NCI-H2196 treated with DMSO at 0.1 percent for 48 hours (cell line): ENCODE data around the gene TBC1D24.
"Not testable (repeated sequence)": the region's sequence is repeated elsewhere in the genome, so short reads cannot be mapped to it uniquely, and the experiment has no call there.

Source experiments
- DNase-seq: peaks from one replicate; lab custom pipeline; 2025; ENCODE audit not compliant: unreplicated experiment; lab: John Stamatoyannopoulos, UW

Gene TBC1D24

GRCh38 chr16:2474877-2475412 is at the start of gene TBC1D24:
TBC1D24 (plus strand) TSS chr16:2475127; CDS start chr16:2496149, 21,022 bp downstream.
- peak; percentile 63 for DNase-seq

DNA sequence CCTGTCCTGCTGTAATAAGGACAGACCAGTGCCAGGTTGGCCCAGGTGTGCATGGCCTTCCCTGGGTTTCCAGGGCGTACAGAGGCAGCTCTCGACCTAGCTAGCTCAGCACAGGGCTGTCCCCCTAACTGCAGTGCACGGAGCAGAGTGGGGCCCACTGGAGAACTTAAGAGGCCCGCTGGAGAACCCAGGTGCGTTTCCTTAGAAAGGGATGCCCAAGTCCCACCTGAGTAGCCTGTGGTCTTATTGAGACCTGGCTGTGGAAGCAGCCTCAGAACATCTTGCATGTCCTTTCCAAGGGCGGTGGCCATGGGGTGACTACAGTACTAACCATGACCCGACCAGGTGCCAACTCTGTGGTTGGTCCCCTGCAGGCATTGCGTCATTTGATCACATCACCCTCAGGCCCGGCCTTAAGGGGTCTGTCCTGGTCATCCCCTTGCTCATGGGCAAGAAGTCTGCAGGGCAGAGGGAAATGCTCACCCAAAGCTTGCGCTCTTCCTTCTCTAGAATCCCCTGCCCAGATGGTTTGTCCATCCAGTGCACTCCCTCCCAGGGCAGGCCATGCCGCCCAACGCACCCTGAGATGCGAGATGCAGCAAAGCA is 49.0 kb upstream of the TBC1D24 start:
- no peak for DNase-seq

DNA sequence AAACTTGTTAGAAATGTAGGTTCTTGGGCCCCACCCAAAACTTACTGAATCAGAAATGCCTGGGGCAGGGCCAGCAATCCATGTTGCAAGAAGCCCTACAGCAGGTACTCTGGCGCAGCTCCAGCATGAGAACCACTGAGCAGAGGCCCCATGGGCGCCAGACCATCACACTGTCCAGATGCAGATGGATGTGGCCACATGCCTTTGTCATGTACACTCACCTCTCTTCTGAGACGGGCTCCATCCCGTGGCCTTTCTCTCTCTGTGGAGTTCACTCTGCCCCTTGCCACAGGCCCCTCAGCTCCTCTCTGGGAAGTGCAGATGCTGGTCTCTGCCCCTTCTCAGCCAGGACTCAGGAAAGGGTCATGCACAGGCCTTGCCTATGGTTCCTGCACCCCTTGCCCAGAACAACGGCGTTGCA is 48.0 kb upstream of the TBC1D24 start:
- DNase-seq: no peak

DNA sequence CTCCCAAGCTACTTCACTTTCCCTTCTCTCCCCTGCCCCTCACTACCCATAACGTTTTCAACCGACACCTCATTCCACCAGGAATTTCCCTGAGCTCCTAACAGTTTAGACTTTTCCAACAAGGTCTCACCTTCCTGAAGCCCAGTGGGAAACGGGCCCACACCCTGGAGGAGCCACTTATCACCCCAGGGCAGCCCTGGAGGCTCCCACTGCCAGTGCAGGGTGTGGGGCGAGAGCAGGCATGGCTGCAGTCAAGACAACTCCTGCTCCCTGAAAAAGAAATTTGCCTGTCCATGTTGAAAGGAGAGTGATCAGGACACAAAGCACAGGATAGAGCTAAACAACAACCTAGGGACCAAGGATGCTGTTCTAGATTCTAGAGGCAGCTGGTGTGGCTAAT is 47.4 kb upstream of the TBC1D24 start:
- no peak for DNase-seq

GRCh38 chr16:2428051-2428783 is 46.7 kb upstream of the TBC1D24 start:
- peak; percentile 17 for DNase-seq

DNA sequence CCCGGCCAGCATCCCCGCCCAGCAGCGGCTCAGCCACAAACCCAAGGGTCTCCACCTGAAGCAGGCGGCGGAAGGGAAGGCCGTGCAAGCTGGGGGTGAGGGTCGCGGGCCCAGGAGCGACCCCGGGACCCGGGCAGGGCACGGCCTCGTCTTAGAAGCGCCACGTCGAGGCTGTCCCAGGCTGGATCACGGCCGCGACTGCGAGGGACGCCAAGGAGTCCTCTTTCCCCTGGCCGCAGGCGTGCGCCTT is 46.2 kb upstream of the TBC1D24 start:
- DNase-seq: no peak

GRCh38 chr16:2429034-2429770 is 45.7 kb upstream of the TBC1D24 start, which contains the start of gene CCNF:
CCNF (plus strand) TSS chr16:2429447; CDS start chr16:2429482, 35 bp downstream.
- peak; percentile 84 for DNase-seq

- DNase-seq: no peak
Observed at GRCh38 chr16:2429771-2430663, 44.9 kb upstream of the TBC1D24 start.

DNA sequence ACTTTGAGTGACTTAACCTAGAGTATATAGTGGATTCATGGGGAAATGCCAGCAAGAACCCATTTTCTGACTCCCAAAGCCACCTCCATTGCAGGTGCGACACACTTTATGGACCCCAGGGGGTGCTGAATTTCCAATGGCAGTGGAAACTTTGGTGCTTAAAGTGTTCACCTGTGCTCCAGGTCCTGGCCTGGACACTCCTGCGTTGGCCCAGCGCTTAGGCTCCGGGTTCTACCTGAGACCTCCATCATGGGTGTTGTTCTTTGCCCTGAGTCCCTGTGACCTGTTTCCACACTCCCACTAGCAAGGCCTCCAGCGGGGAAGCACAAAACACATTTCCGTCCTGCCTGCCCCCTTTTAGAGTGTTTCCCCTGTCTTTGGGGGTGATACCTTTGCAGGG is 42.6 kb upstream of the TBC1D24 start:
- DNase-seq: no peak

DNA sequence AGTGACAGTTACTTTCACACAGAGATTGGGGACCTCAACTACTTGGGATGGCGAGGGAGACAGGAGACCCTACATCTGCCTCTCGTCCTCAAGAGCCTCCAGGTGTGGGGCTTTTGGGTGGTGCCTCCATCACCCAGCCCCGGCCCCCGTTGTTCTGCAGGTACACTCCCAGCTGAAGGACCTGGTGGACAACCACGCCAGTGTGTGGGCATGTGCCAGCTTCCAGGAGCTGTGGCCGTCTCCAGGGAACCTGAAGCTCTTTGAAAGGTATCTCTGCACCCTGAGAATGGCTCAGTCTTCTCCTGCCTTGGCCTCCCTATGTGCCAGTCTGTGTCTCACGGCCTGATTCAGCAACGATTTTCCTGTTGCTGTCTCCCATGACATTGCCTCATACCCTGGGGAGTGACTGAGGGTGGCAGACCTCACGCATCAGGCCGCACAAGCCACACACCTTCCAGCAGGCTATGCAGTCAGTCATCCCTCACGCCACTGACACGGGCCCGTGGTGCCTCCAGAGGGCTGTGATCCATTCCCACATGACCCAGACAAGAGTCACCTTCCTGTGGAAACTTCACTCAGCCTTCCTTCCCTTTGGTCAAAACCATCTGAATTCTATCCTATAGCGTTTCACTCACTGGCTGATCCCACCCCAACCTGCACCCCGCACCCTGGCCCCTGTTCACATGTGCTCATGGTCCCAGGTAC is 42.0 kb upstream of the TBC1D24 start:
- no peak for DNase-seq

- DNase-seq: not testable (repeated sequence)
Observed at GRCh38 chr16:2435236-2435635, 39.7 kb upstream of the TBC1D24 start.

GRCh38 chr16:2436110-2436509 is 38.8 kb upstream of the TBC1D24 start:
- no peak for DNase-seq

DNA sequence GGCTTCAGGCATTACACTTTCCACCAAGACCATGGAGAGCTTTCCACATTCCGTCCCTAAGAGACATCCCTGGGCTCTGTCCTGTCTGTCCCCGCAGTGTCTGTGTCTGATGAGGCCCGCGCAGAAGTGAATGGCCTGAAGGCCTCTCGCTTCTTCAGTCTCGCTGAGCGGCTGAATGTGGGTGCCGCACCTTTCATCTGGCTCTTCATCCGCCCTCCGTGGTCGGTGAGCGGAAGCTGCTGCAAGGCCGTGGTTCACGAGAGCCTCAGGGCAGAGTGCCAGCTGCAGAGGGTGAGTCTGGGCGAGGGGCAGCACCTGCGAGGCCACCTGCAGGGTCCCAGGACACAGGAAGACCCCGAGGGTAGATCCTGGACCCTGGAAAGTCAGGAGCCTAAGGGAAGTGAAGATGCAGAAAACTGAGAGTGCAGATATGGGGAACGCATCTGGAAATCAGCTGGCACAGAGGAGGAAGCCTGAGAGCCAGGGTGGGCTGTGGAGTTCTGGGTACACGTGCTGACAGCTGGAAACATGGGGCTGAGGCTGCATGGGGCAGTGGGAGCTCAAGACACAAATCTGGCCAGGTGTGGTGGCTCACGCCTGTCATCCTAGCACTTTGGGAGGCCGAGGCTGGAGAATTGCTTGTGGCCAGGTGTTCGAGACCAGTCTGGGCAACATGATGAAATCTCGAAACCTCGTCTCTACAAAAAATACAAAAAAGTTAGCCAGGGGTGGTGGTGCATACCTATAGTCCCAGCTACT is 37.7 kb upstream of the TBC1D24 start:
- no peak for DNase-seq

DNA sequence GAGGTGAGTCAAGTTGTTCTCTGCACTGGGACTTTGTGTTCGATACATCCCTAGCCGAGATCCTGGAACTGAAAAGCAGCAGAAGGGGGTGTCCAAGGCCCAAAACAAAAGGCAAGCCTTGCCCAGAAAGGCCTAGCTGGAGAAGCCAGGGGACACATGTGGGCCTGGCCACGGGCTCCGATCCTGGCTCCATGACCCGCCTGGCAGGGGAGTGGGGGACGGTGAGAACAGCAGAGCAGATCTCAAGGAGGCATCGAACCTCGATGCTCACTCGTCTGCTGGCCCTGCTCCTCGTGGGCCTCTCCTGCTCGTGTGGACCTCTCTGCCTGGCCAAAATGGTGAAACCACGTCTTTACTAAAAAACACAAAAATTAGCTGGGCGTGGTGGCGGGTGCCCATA is 36.8 kb upstream of the TBC1D24 start:
- no peak for DNase-seq

- no peak for DNase-seq
Observed at GRCh38 chr16:2439598-2439997, 35.3 kb upstream of the TBC1D24 start.

- DNase-seq: not testable (repeated sequence)
Observed at GRCh38 chr16:2441143-2441804, 33.7 kb upstream of the TBC1D24 start.

GRCh38 chr16:2443555-2443954 is 31.4 kb upstream of the TBC1D24 start:
- peak; percentile 20 for DNase-seq

DNA sequence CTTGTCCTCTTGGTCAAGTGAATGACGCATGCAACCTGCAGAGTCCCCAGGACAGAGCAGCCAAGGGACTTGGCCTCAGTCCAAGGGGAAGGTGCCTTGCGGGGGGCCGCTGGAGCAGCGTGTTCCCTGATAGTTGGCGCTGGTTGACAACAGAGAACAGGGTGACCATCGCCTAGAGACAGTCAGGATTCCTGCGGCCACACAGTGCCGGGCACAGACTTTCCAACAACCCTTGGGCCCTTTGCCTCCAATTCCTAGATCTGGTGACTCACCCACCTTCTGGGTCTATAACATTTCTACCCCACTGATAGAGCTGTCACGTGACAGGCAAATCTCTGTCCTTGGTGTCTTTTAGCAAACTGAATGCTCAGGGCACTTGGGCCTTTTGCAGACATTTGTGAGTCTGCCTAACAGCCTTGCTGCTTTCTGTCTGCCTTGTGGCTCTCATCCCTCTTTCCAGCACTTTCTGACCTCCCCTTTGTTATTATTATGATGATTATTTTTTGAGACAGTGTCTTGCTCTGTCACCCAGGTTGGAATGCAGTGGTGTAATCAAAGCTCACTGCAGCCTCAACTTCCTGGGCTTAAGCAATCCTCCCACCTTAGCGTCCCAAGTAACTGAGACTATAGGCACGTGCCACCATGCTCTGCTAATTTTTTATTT is 26.9 kb upstream of the TBC1D24 start:
- no peak for DNase-seq

GRCh38 chr16:2449118-2449517 is 25.8 kb upstream of the TBC1D24 start:
- DNase-seq: no peak
